ENCODE results near the gene CDKN2A.
A peak's percentile ranks its signal among the peaks of the same experiment; 100 is the strongest.
"Not testable (repeated sequence)": the region's sequence is repeated elsewhere in the genome, so short reads cannot be mapped to it uniquely, and the experiment has no call there.

The CDKN2A gene

GRCh38 chr9:21966140-21966851 is 27.9 kb downstream of the CDKN2A start:
- H3K27me3 ChIP-seq (ENCODE audit: low read depth, low read length), result peaks cover 64% of the 10 kb centered on the region

DNA sequence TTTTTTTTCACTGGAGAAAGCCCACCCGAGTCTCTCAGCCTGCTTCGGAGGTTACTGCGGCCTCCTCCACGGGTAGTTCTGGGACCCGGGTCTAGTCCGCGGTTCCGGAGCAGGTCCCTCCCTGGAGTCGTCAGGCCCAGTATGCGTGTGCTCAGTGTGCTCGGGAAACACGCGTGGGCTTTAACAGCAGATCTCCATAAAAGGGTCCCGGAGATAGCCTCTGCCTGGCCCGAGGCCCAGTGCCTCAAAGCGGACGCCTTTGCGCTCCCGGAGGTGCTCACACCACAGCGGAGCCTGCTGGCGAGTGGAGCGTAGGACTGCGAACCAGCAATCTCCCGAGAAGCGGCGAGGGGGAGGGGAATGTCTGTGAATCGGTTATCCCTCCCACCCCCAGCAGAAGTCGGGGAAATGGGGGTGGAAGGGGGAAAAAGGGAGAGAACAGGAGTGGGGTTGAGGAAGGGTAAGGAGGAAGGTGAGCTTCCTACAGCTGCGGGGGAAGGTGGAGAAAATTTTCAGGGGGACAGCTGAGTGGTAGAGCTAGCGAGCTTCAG is 28.7 kb downstream of the CDKN2A start:
- Histone ChIP-seq H3K9me3 (ENCODE audit: control insufficient read depth in 1 of 2, low read length in 2 of 2) (peaks cover 4 to 7% of the 10 kb centered on the region in 2 donors), H3K36me3 (ENCODE audit: control insufficient read depth in 1 of 2, insufficient read depth in 2 of 2, low read length in 2 of 2) (no peaks in the 10 kb centered on the region), H3K27me3 (ENCODE audit: low read depth, low read length) (peaks cover 55% of the 10 kb centered on the region), H3K4me3 (ENCODE audit: low read depth in 1 of 2, low read length in 2 of 2) (peak overlapping the region; percentile 37 to 48), H3K27ac (ENCODE audit: low read length) (no peak overlapping the region), H3K4me1 (ENCODE audit: control insufficient read depth in 1 of 2, insufficient read depth in 2 of 2, low read length in 2 of 2) (peaks cover 4 to 23% of the 10 kb centered on the region in 2 donors)

More at GRCh38 chr9:21966140-21966851, 27.9 kb downstream of the CDKN2A start:
- H3K4me3 ChIP-seq (ENCODE audit: low read depth in 1 of 2, low read length in 2 of 2), result no peak overlapping the region
- no peaks in the 10 kb centered on the region for H3K36me3 ChIP-seq (ENCODE audit: control insufficient read depth in 1 of 2, insufficient read depth in 2 of 2, low read length in 2 of 2)
- peaks cover 5 to 7% of the 10 kb centered on the region in 2 donors for H3K9me3 ChIP-seq (ENCODE audit: control insufficient read depth in 1 of 2, low read length in 2 of 2)
- no peak overlapping the region for H3K27ac ChIP-seq (ENCODE audit: low read length)
- H3K4me1 ChIP-seq (ENCODE audit: control insufficient read depth in 1 of 2, insufficient read depth in 2 of 2, low read length in 2 of 2), result peaks cover 4 to 31% of the 10 kb centered on the region in 2 donors

GRCh38 chr9:21964925-21965385 is 29.2 kb downstream of the CDKN2A start:
- Histone ChIP-seq H3K27me3 (ENCODE audit: low read depth, low read length) (peaks cover 50% of the 10 kb centered on the region), H3K4me1 (ENCODE audit: control insufficient read depth in 1 of 2, insufficient read depth in 2 of 2, low read length in 2 of 2) (peaks cover 4 to 22% of the 10 kb centered on the region in 2 donors), H3K36me3 (ENCODE audit: control insufficient read depth in 1 of 2, insufficient read depth in 2 of 2, low read length in 2 of 2) (no peaks in the 10 kb centered on the region), H3K4me3 (ENCODE audit: low read depth in 1 of 2, low read length in 2 of 2) (peak overlapping the region; percentile 37 to 48), H3K27ac (ENCODE audit: low read length) (no peak overlapping the region), H3K9me3 (ENCODE audit: control insufficient read depth in 1 of 2, low read length in 2 of 2) (peaks cover 0 to 7% of the 10 kb centered on the region in 2 donors)

DNA sequence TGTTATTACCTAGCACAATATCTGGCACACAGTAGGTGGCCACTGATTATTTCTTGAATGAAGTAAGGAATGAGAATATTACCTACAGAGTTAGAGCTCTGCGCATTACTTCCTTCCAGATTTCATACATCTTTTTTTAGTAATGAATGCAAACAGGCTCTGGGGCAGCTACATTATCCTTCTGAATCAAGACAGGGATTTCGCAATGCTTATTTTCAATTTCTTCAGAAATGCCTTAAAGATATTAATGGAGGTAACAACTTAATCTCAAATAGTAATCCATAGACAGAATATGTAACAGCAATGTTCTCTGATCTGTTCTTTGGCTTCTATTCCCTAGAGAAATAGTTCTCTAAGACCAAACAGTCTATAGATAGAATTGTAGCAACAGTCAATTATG is 32.6 kb downstream of the CDKN2A start:
- peaks cover 17% of the 10 kb centered on the region for H3K27me3 ChIP-seq (ENCODE audit: low read depth, low read length)
- peaks cover 0 to 3% of the 10 kb centered on the region in 2 donors for H3K9me3 ChIP-seq (ENCODE audit: control insufficient read depth in 1 of 2, low read length in 2 of 2)
- no peak overlapping the region for H3K27ac ChIP-seq (ENCODE audit: low read length)
- H3K4me1 ChIP-seq (ENCODE audit: control insufficient read depth in 1 of 2, insufficient read depth in 2 of 2, low read length in 2 of 2), result peaks cover 4 to 15% of the 10 kb centered on the region in 2 donors
- H3K36me3 ChIP-seq (ENCODE audit: control insufficient read depth in 1 of 2, insufficient read depth in 2 of 2, low read length in 2 of 2), result no peaks in the 10 kb centered on the region
- no peak overlapping the region for H3K4me3 ChIP-seq (ENCODE audit: low read depth in 1 of 2, low read length in 2 of 2)

GRCh38 chr9:21959268-21959667 is 34.9 kb downstream of the CDKN2A start:
- not testable (repeated sequence) for H3K27me3 ChIP-seq (ENCODE audit: low read depth, low read length); H3K4me1 ChIP-seq (ENCODE audit: control insufficient read depth in 1 of 2, insufficient read depth in 2 of 2, low read length in 2 of 2); H3K27ac ChIP-seq (ENCODE audit: low read length)

GRCh38 chr9:21958833-21959232 is 35.4 kb downstream of the CDKN2A start:
- Histone ChIP-seq H3K9me3 (ENCODE audit: control insufficient read depth in 1 of 2, low read length in 2 of 2) (peaks cover 0 to 3% of the 10 kb centered on the region in 2 donors), H3K27ac (ENCODE audit: low read length) (no peak overlapping the region), H3K36me3 (ENCODE audit: control insufficient read depth in 1 of 2, insufficient read depth in 2 of 2, low read length in 2 of 2) (no peaks in the 10 kb centered on the region), H3K4me1 (ENCODE audit: control insufficient read depth in 1 of 2, insufficient read depth in 2 of 2, low read length in 2 of 2) (no peaks in the 10 kb centered on the region), H3K27me3 (ENCODE audit: low read depth, low read length) (no peaks in the 10 kb centered on the region), H3K4me3 (ENCODE audit: low read depth in 1 of 2, low read length in 2 of 2) (no peak overlapping the region)

More at GRCh38 chr9:21959268-21959667, 34.9 kb downstream of the CDKN2A start:
- H3K9me3 ChIP-seq (ENCODE audit: control insufficient read depth in 1 of 2, low read length in 2 of 2); H3K36me3 ChIP-seq (ENCODE audit: control insufficient read depth in 1 of 2, insufficient read depth in 2 of 2, low read length in 2 of 2); H3K4me3 ChIP-seq (ENCODE audit: low read depth in 1 of 2, low read length in 2 of 2): not testable (repeated sequence)

DNA sequence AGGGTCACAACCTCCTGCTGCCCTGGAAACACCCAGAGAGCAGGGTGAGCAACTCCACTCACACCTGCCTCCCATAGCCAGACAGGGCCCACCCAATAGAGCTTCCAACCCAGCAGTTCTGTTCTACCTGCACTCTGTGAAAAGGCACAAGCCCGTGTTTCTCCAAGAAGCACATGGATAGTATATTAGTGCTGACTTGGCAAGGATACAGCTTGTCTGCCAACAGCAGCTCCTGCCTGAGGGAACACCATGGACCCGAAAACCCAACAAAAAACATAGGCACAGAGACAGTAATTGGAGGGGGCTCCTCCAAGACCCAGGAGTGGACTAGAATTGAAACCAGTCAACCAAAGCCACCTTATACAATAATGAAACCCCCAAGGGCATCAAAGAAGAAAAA is 48.6 kb downstream of the CDKN2A start:
- Histone ChIP-seq H3K27ac (ENCODE audit: low read length) (no peak overlapping the region), H3K36me3 (ENCODE audit: control insufficient read depth in 1 of 2, insufficient read depth in 2 of 2, low read length in 2 of 2) (no peaks in the 10 kb centered on the region), H3K27me3 (ENCODE audit: low read depth, low read length) (no peaks in the 10 kb centered on the region), H3K4me1 (ENCODE audit: control insufficient read depth in 1 of 2, insufficient read depth in 2 of 2, low read length in 2 of 2) (no peaks in the 10 kb centered on the region), H3K4me3 (ENCODE audit: low read depth in 1 of 2, low read length in 2 of 2) (no peak overlapping the region), H3K9me3 (ENCODE audit: control insufficient read depth in 1 of 2, low read length in 2 of 2) (no peaks in the 10 kb centered on the region)

DNA sequence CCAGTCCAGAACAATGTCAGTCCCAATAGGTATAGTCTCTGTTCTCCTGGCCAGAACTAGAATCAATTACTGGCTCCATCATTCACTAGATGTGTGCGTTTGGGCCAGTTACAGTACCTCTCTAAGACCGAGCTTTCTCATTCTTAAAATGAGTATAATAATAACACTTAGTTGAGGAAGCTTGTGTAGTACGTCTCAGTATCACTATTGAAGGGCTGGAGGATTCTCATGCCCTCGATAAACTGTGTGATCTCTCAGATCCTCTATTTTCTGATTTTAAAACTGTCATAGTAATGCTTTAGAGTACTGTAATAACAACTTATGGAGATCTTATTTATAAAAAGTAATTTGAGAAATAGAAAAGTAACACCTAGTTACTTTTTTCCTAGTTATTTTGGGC is 50.7 kb downstream of the CDKN2A start:
- H3K27ac ChIP-seq (ENCODE audit: low read length), result no peak overlapping the region
- H3K4me3 ChIP-seq (ENCODE audit: low read depth in 1 of 2, low read length in 2 of 2), result no peak overlapping the region
- H3K36me3 ChIP-seq (ENCODE audit: control insufficient read depth in 1 of 2, insufficient read depth in 2 of 2, low read length in 2 of 2), result no peaks in the 10 kb centered on the region
- H3K27me3 ChIP-seq (ENCODE audit: low read depth, low read length), result no peaks in the 10 kb centered on the region
- H3K4me1 ChIP-seq (ENCODE audit: control insufficient read depth in 1 of 2, insufficient read depth in 2 of 2, low read length in 2 of 2), result no peaks in the 10 kb centered on the region
- no peaks in the 10 kb centered on the region for H3K9me3 ChIP-seq (ENCODE audit: control insufficient read depth in 1 of 2, low read length in 2 of 2)

GRCh38 chr9:21941337-21941995 is 52.7 kb downstream of the CDKN2A start:
- no peaks in the 10 kb centered on the region for H3K36me3 ChIP-seq (ENCODE audit: control insufficient read depth in 1 of 2, insufficient read depth in 2 of 2, low read length in 2 of 2)
- no peak overlapping the region for H3K4me3 ChIP-seq (ENCODE audit: low read depth in 1 of 2, low read length in 2 of 2)
- no peak overlapping the region for H3K27ac ChIP-seq (ENCODE audit: low read length)
- no peaks in the 10 kb centered on the region for H3K4me1 ChIP-seq (ENCODE audit: control insufficient read depth in 1 of 2, insufficient read depth in 2 of 2, low read length in 2 of 2)
- H3K27me3 ChIP-seq (ENCODE audit: low read depth, low read length), result no peaks in the 10 kb centered on the region
- H3K9me3 ChIP-seq (ENCODE audit: control insufficient read depth in 1 of 2, low read length in 2 of 2), result no peaks in the 10 kb centered on the region

GRCh38 chr9:21936161-21936560 is 58.0 kb downstream of the CDKN2A start:
- Histone ChIP-seq H3K4me3 (ENCODE audit: low read depth in 1 of 2, low read length in 2 of 2) (no peak overlapping the region), H3K4me1 (ENCODE audit: control insufficient read depth in 1 of 2, insufficient read depth in 2 of 2, low read length in 2 of 2) (no peaks in the 10 kb centered on the region), H3K27ac (ENCODE audit: low read length) (no peak overlapping the region), H3K36me3 (ENCODE audit: control insufficient read depth in 1 of 2, insufficient read depth in 2 of 2, low read length in 2 of 2) (peaks cover 0 to 7% of the 10 kb centered on the region in 2 donors), H3K9me3 (ENCODE audit: control insufficient read depth in 1 of 2, low read length in 2 of 2) (no peaks in the 10 kb centered on the region), H3K27me3 (ENCODE audit: low read depth, low read length) (no peaks in the 10 kb centered on the region)

DNA sequence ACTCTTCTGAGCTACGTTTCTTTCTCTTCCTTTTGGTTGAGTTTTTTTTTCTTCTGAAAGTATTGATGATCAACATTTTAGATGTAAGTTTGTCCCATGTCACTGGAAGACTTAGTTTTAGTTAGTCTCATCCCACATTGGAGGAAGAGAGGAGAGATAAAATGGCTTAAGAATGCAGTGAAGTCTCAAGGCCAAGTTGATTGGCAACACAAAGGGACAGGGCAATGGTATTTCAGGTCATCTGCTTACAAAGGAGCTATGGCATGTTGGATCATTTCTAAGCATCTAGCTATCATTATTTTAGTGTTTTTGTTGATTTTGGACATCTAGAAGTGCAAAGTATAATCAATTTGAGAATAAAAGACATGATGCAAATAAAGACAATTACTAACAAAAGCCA is 58.6 kb downstream of the CDKN2A start:
- Histone ChIP-seq H3K27me3 (ENCODE audit: low read depth, low read length) (no peaks in the 10 kb centered on the region), H3K4me3 (ENCODE audit: low read depth in 1 of 2, low read length in 2 of 2) (no peak overlapping the region), H3K36me3 (ENCODE audit: control insufficient read depth in 1 of 2, insufficient read depth in 2 of 2, low read length in 2 of 2) (peaks cover 0 to 12% of the 10 kb centered on the region in 2 donors), H3K9me3 (ENCODE audit: control insufficient read depth in 1 of 2, low read length in 2 of 2) (no peaks in the 10 kb centered on the region), H3K27ac (ENCODE audit: low read length) (no peak overlapping the region), H3K4me1 (ENCODE audit: control insufficient read depth in 1 of 2, insufficient read depth in 2 of 2, low read length in 2 of 2) (no peaks in the 10 kb centered on the region)

All from muscle layer of duodenum (tissue), 2 donors.